K562 (cell line): Measurements from ENCODE around the gene UBAC2. TPM values are rescaled to one million over a fixed set of nuclear protein-coding genes. Genes with fewer than 3 reads are reported as not detected.

Experiments
- ATAC-seq: fragments of 200-7000 bp; cut with Tn5 transposase; 3 replicates; pipeline ENCODE4 v1.9.1; 2020; ENCODE audit warnings: moderate library complexity
- BruUV-seq: library from RNA; stranded (reverse); fragments of 400-500 nt; replicated peaks from 2 replicates; lab custom pipeline; 2021; lab: Mats Ljungman, UMichigan
- CTCF ChIA-PET: fragments of 300-600 bp; formaldehyde crosslinking; extraction: SDS; loops from one replicate; lab custom pipeline; 2021; ENCODE audit warnings: low intra/inter-chr PET ratio; lab: Yijun Ruan, JAX
- POLR2A ChIA-PET: fragments of 300-600, 350-650 bp; sonication (Branson Sonifier 250); formaldehyde crosslinking; extraction: SDS; loops from one replicate; lab custom pipeline; 2021; ENCODE audit warnings: antibody characterized with exemption, inconsistent platforms; lab: Yijun Ruan, JAX
- DNase-seq, 4 experiments: peaks; one replicate each; pipeline versions ENCODE4 v3.0.0 to v3.0.0-alpha.2; 2011 to 2018; ENCODE audit warnings: low spot score in 3 of 4, mixed read lengths in 3 of 4; ENCODE audit errors: extremely low read depth in 1 of 4
- FAIRE-seq: peaks from 2 replicates; lab custom pipeline; 2011; peaks lifted over from hg19 to GRCh38; lab: Jason Lieb, UNC
- H2AFZ ChIP-seq: 2 replicates; pipeline ENCODE4 v1.6.0; 2011; ENCODE audit warnings: low read depth, low read length, control low read depth, inconsistent platforms
- H3K27ac ChIP-seq: fragments of 200-600 bp; 3 replicates; pipeline ENCODE4 v1.8.0; 2011; ENCODE audit warnings: low read depth, mild to moderate bottlenecking, control low read depth, inconsistent platforms, low read length, moderate library complexity, mixed read lengths; ENCODE audit errors: extremely low read depth
- H3K27me3 ChIP-seq, 2 experiments: fragments of 300-600 bp in 1 of 2; 2 replicates in 1 of 2; 3 replicates in 1 of 2; pipeline versions ENCODE4 v1.6.0 to v1.8.0; 2011; ENCODE audit warnings: inconsistent platforms in 2 of 2, low read length in 2 of 2, mild to moderate bottlenecking in 1 of 2, mixed read lengths in 1 of 2, moderate library complexity in 1 of 2; ENCODE audit not compliant: control insufficient read depth in 2 of 2, insufficient read depth in 2 of 2
- H3K36me3 ChIP-seq: fragments of 300-600 bp; 3 replicates; pipeline ENCODE4 v1.8.0; 2011; ENCODE audit warnings: mild to moderate bottlenecking, low read length, inconsistent platforms; ENCODE audit not compliant: control insufficient read depth, insufficient read depth
- H3K4me1 ChIP-seq, 2 experiments: fragments of 200-600 bp in 1 of 2; replicated peaks in 1 of 2; 2 replicates in 1 of 2; 3 replicates in 1 of 2; pipeline versions ENCODE4 v1.5.1 to v1.8.0; 2011; ENCODE audit warnings: inconsistent platforms in 2 of 2, low read length in 2 of 2, mild to moderate bottlenecking in 1 of 2, mixed read lengths in 1 of 2, moderate library complexity in 1 of 2; ENCODE audit not compliant: control insufficient read depth in 2 of 2, insufficient read depth in 2 of 2
- H3K4me2 ChIP-seq: 2 replicates; pipeline ENCODE4 v1.6.1; 2011; ENCODE audit warnings: low read length, control low read depth, inconsistent platforms, mixed read lengths; ENCODE audit not compliant: insufficient read depth
- H3K4me3 ChIP-seq: fragments of 200-600 bp; sonication (generic), shearing (Covaris generic); 2 replicates; pipeline ENCODE4 v1.5.1; 2016; ENCODE audit warnings: control low read depth, inconsistent platforms
- H3K79me2 ChIP-seq: fragments of 200-600 bp; 3 replicates; pipeline ENCODE4 v1.8.0; 2011; ENCODE audit warnings: low read length, inconsistent platforms; ENCODE audit not compliant: control insufficient read depth, insufficient read depth
- H3K9ac ChIP-seq, 2 experiments: 2 replicates each; pipeline versions ENCODE4 v1.6.0 to v1.6.1; 2011; ENCODE audit warnings: low read depth in 2 of 2, low read length in 2 of 2, control low read depth in 1 of 2, inconsistent platforms in 1 of 2, mild to moderate bottlenecking in 1 of 2, mixed read lengths in 1 of 2; ENCODE audit not compliant: insufficient read depth in 1 of 2
- H3K9me1 ChIP-seq: one replicate; pipeline ENCODE4 v1.6.0; 2011; ENCODE audit warnings: inconsistent platforms, mild to moderate bottlenecking, low read length, moderate library complexity; ENCODE audit not compliant: control insufficient read depth, insufficient read depth
- H3K9me3 ChIP-seq: replicated peaks from 2 replicates; pipeline ENCODE4 v1.5.1; 2011; ENCODE audit warnings: low read depth, low read length, inconsistent platforms; ENCODE audit not compliant: control insufficient read depth, insufficient read depth
- H4K20me1 ChIP-seq: replicated peaks from 2 replicates; pipeline ENCODE4 v1.6.1; 2011; ENCODE audit warnings: low read length, inconsistent platforms, mixed read lengths; ENCODE audit not compliant: control insufficient read depth, insufficient read depth
- BRCA1 ChIP-seq, 2 experiments: fragments of 450-650 bp in 1 of 2; sonication (generic) in 1 of 2; formaldehyde crosslinking in 1 of 2; IDR thresholded peaks; 2 replicates each; pipeline versions ENCODE4 v1.5.0 to v1.6.1; 2017 to 2020; ENCODE audit warnings: mild to moderate bottlenecking in 1 of 2, missing genetic modification reagents in 1 of 2
- CHD4 ChIP-seq: fragments of 200-600 bp; sonication (generic); IDR thresholded peaks from 3 replicates; pipeline ENCODE4 v1.6.1; 2012; ENCODE audit warnings: low read depth, mild to moderate bottlenecking, mixed read lengths, low read length, inconsistent platforms; ENCODE audit not compliant: insufficient read depth, insufficient replicate concordance, poor library complexity, severe bottlenecking
- FUS ChIP-seq: fragments of 200-400 bp; formaldehyde crosslinking; optimal IDR thresholded peaks from 2 replicates; pipeline ENCODE3; 2017; ENCODE audit warnings: low read depth, low read length
- HMGN3 ChIP-seq: IDR thresholded peaks from 2 replicates; pipeline ENCODE4 v1.6.1; 2011; ENCODE audit warnings: borderline replicate concordance, low read depth, mild to moderate bottlenecking, mixed read lengths, low read length; ENCODE audit not compliant: insufficient read length; ENCODE audit errors: extremely low read depth
- LCOR ChIP-seq: sonication (generic); formaldehyde crosslinking; IDR thresholded peaks from 2 replicates; pipeline ENCODE4 v1.8.0; 2022; ENCODE audit warnings: mild to moderate bottlenecking, missing genetic modification reagents
- MCM3 ChIP-seq: fragments of 450-650 bp; IDR thresholded peaks from 2 replicates; pipeline ENCODE4 v1.6.1; 2016
- MCM7 ChIP-seq, 2 experiments: fragments of 450-650 bp; IDR thresholded peaks; 2 replicates each; pipeline ENCODE4 v1.6.1; 2016 to 2018
- MTA2 ChIP-seq: fragments of 450-650 bp; IDR thresholded peaks from 2 replicates; pipeline ENCODE4 v1.6.1; 2016; ENCODE audit warnings: low read depth
- MYNN ChIP-seq, 2 experiments: sonication (generic); formaldehyde crosslinking in 1 of 2; IDR thresholded peaks; 2 replicates each; pipeline versions ENCODE4 v1.5.0 to v1.6.1; 2016 to 2020; ENCODE audit warnings: antibody characterized with exemption in 1 of 2, missing genetic modification reagents in 1 of 2
- NFE2 ChIP-seq: IDR thresholded peaks from 2 replicates; pipeline ENCODE4 v1.6.1; 2014; ENCODE audit warnings: antibody characterized with exemption, low read depth
- RHOXF2B ChIP-seq: fragments of 250-450 bp; sonication (Bioruptor Pico); conservative IDR thresholded peaks from 2 replicates; pipeline ENCODE4 v1.5.1; 2021
- STAT5A ChIP-seq: IDR thresholded peaks from 2 replicates; pipeline ENCODE4 v1.6.1; 2012; ENCODE audit warnings: low read length, inconsistent platforms, borderline replicate concordance
- ZNF124 ChIP-seq: sonication (generic); formaldehyde crosslinking; IDR thresholded peaks from 2 replicates; pipeline ENCODE4 v1.8.1; 2022; ENCODE audit warnings: missing genetic modification reagents
- ZNF134 ChIP-seq: fragments of 250-450 bp; sonication (Bioruptor Pico); conservative IDR thresholded peaks from 2 replicates; pipeline ENCODE4 v1.4.0; 2020
- ZNF408 ChIP-seq: fragments of 250-450 bp; sonication (Bioruptor Pico); IDR thresholded peaks from 2 replicates; pipeline ENCODE4 v1.4.0; 2020; ENCODE audit warnings: low read depth, mild to moderate bottlenecking, moderate library complexity
- WGBS: fragments of 100-300 bp; shearing (Covaris generic); methylation state at CpG from one replicate; pipeline ENCODE4 v1.1.6; 2016; ENCODE audit warnings: low coverage, mixed read lengths; ENCODE audit not compliant: insufficient coverage; ENCODE audit errors: missing lambda C conversion rate; 5-methylcytosine and 5-hydroxymethylcytosine counted together
- in situ Hi-C: fragments of 300-500 bp; cut with MboI; formaldehyde crosslinking; loops from 4 replicates; pipeline ENCODE4 v1.15.0; 2018; ENCODE audit warnings: inconsistent platforms, mixed read lengths
- intact Hi-C: fragments of 100-400 bp; cut with micrococcal nuclease; formaldehyde crosslinking; loops from 2 replicates; pipeline ENCODE4 v1.14.2; 2022
- polyA plus RNA-seq, 8 experiments: library from polyadenylated mRNA; depleted of rRNA in 4 of 8; stranded (reverse) in 5 of 8; unstranded in 3 of 8; fragments of >200 nt; fragmentation: Nextera tagmentation in 2 of 8; fragmentation: Illumina TruSeq in 1 of 8; extraction: Ambion mirVana in 2 of 8; extraction: Trizol in 1 of 8; gene quantifications; 2 replicates each; pipeline versions ENCODE4 v1.2.1 to v1.2.3, GENCODE V29; 2011 to 2014; ENCODE audit warnings: inconsistent platforms in 1 of 8, missing spikeins in 1 of 8
- total RNA-seq, 7 experiments: library from RNA; depleted of rRNA in 6 of 7; stranded (reverse); fragments of >200 nt in 6 of 7; fragmentation: Illumina TruSeq in 2 of 7; extraction: Trizol in 2 of 7; gene quantifications; 2 replicates each; pipeline versions ENCODE4 v1.2.1 to v1.2.3, GENCODE V29; 2011 to 2021; ENCODE audit warnings: low replicate concordance in 1 of 7
- TF ChIP-seq, protein P1 (sequence below): sonication (generic); formaldehyde crosslinking; IDR thresholded peaks from 2 replicates; pipeline ENCODE4 v1.8.0; 2022; ENCODE audit warnings: missing genetic modification reagents, mild to moderate bottlenecking, borderline replicate concordance
- TF ChIP-seq, protein P2 (sequence below): fragments of 250-450 bp; sonication (Bioruptor Pico); IDR thresholded peaks from 2 replicates; pipeline ENCODE4 v1.4.0; 2020

UBAC2 gene
- total and polyA plus RNA-seq, 9 of the 15 experiments (the other 6 are each of a cell fraction or from before 2014, with no cell fraction given): 6.0 to 84.1 (median 32.3) TPM

DNA sequence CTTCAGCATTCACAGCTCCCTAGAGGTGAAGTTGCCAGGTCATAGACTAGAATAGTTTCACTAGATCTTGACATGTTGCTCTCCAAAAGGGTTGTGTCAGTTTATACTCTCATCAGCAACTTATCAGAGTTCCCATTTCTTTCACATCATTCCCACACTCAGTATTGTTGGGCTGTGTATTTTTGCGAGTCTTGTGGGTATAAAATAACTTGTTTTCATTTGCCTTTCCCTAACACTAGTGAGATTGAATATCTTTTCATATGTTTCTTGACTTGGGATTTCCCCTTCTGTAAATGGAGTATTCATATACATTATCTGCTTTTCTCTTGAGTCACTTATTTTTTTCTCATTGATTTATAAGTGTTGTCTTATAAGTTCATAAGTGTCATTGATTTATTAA is 161.7 kb downstream of the UBAC2 start:
- H2AFZ ChIP-seq: no peak overlapping the region
- H3K27ac ChIP-seq: no peak overlapping the region
- no peaks in the 10 kb centered on the region for H4K20me1 ChIP-seq
- H3K79me2 ChIP-seq: peaks cover 2% of the 10 kb centered on the region; the same call in 2 of the 3 replicates
- ChIA-PET POLR2A (interaction anchor here (0.6 to 0.8 kb wide), 2 partner anchors 11 to 43 kb away, joined by 3 read pairs; no protein-coding TSS in a partner anchor), CTCF (no interaction called here)
- H3K4me3 ChIP-seq: no peak overlapping the region
- H3K9me1 ChIP-seq: no peaks in the 10 kb centered on the region
- in situ Hi-C loops (no loop called here), intact Hi-C loops (no loop called here)
- ATAC-seq (no peak), FAIRE-seq (no peak), DNase-seq (no peak)
- WGBS: 86% methylated on average over 1 of the region's 1 CpG
- H3K9me3 ChIP-seq: no peaks in the 10 kb centered on the region
- peaks cover 39% of the 10 kb centered on the region for H3K36me3 ChIP-seq
- no peak overlapping the region for H3K4me2 ChIP-seq
- H3K27me3 ChIP-seq: no peaks in the 10 kb centered on the region
- BruUV-seq: no TSS peak
- peaks cover 0 to 13% of the 10 kb centered on the region in 2 experiments; a peak in 3 of 5 replicates for H3K4me1 ChIP-seq
- no peak overlapping the region for H3K9ac ChIP-seq
- TF ChIP-seq FUS (no peak), MCM7 (IDR thresholded peaks at IDR 0.05) (no peak), STAT5A (no peak), MCM3 (no peak), HMGN3 (no peak), MTA2 (no peak), ZNF124 (CRISPR knock-in tag) (no peak), ZNF134 (CRISPR knock-in tag) (no peak), ZNF408 (CRISPR knock-in tag) (no peak), LCOR (CRISPR knock-in tag) (no peak), MYNN (IDR thresholded peaks at IDR 0.05) (no peak), MYNN (CRISPR knock-in tag; IDR thresholded peaks at IDR 0.05) (no peak), NFE2 (no peak), CHD4 (no peak), BRCA1 (IDR thresholded peaks at IDR 0.05) (no peak), BRCA1 (CRISPR knock-in tag; IDR thresholded peaks at IDR 0.05) (no peak), RHOXF2B (CRISPR knock-in tag) (no peak)
- TF ChIP-seq, protein P1, sequence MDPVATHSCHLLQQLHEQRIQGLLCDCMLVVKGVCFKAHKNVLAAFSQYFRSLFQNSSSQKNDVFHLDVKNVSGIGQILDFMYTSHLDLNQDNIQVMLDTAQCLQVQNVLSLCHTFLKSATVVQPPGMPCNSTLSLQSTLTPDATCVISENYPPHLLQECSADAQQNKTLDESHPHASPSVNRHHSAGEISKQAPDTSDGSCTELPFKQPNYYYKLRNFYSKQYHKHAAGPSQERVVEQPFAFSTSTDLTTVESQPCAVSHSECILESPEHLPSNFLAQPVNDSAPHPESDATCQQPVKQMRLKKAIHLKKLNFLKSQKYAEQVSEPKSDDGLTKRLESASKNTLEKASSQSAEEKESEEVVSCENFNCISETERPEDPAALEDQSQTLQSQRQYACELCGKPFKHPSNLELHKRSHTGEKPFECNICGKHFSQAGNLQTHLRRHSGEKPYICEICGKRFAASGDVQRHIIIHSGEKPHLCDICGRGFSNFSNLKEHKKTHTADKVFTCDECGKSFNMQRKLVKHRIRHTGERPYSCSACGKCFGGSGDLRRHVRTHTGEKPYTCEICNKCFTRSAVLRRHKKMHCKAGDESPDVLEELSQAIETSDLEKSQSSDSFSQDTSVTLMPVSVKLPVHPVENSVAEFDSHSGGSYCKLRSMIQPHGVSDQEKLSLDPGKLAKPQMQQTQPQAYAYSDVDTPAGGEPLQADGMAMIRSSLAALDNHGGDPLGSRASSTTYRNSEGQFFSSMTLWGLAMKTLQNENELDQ (CRISPR knock-in tag): no peak
- TF ChIP-seq, protein P2, sequence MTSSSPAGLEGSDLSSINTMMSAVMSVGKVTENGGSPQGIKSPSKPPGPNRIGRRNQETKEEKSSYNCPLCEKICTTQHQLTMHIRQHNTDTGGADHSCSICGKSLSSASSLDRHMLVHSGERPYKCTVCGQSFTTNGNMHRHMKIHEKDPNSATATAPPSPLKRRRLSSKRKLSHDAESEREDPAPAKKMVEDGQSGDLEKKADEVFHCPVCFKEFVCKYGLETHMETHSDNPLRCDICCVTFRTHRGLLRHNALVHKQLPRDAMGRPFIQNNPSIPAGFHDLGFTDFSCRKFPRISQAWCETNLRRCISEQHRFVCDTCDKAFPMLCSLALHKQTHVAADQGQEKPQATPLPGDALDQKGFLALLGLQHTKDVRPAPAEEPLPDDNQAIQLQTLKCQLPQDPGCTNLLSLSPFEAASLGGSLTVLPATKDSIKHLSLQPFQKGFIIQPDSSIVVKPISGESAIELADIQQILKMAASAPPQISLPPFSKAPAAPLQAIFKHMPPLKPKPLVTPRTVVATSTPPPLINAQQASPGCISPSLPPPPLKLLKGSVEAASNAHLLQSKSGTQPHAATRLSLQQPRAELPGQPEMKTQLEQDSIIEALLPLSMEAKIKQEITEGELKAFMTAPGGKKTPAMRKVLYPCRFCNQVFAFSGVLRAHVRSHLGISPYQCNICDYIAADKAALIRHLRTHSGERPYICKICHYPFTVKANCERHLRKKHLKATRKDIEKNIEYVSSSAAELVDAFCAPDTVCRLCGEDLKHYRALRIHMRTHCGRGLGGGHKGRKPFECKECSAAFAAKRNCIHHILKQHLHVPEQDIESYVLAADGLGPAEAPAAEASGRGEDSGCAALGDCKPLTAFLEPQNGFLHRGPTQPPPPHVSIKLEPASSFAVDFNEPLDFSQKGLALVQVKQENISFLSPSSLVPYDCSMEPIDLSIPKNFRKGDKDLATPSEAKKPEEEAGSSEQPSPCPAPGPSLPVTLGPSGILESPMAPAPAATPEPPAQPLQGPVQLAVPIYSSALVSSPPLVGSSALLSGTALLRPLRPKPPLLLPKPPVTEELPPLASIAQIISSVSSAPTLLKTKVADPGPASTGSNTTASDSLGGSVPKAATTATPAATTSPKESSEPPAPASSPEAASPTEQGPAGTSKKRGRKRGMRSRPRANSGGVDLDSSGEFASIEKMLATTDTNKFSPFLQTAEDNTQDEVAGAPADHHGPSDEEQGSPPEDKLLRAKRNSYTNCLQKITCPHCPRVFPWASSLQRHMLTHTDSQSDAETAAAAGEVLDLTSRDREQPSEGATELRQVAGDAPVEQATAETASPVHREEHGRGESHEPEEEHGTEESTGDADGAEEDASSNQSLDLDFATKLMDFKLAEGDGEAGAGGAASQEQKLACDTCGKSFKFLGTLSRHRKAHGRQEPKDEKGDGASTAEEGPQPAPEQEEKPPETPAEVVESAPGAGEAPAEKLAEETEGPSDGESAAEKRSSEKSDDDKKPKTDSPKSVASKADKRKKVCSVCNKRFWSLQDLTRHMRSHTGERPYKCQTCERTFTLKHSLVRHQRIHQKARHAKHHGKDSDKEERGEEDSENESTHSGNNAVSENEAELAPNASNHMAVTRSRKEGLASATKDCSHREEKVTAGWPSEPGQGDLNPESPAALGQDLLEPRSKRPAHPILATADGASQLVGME: no peak
